ENCODE data around the gene ENC1.
A peak's percentile ranks its signal among the peaks of the same experiment; 100 is the strongest.

The ENC1 gene

DNA sequence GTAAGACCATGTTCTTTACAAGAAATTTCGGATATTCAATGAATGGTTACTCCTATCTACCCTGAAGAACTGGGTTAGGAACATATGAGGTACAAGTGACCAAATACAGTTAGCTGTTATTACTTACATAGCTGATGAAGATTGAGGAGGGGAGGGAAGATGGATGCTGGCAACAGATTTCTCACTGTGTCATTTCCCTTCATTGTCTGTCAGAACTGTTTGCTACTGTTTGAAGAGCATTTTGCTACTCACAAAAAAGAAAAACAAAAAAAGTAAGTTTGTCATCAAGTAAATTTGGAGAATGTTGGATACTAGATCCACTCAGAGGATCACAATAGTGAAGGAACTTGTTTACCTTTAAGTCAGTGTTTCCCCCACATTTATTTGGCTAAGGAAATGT lies 53.7 kb downstream of the ENC1 start:
- Mint-ChIP-seq H3K27ac (no peak overlapping the region), H3K4me1 (peaks cover 8% of the 10 kb centered on the region), H3K9me3 (no peaks in the 10 kb centered on the region), H3K36me3 (no peaks in the 10 kb centered on the region), H3K4me3 (no peak overlapping the region)
- ATAC-seq: no peak
- DNase-seq (ENCODE audit: low spot score in 2 of 2): no peak

DNA sequence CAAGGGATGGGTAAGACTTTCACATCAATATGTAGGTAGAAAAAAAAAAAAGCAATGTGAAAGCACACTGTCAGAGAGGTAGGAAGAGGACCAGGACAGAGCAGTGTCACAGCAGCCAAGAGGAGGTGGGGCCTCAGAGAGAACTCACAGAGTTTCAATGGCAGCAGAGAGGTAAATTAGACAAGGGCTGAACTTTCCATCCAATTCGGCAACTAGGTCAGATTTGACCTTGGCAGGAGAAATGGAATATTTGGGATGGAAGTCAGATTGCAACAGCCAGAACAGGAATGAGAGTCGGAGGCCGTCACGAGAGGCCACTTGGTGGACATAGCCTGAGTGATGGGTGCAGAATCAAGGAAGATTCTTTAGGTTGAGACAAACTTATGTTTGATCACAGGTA lies 57.7 kb downstream of the ENC1 start:
- H3K9me3 Mint-ChIP-seq: no peaks in the 10 kb centered on the region
- H3K4me3 Mint-ChIP-seq: no peak overlapping the region
- no peak overlapping the region for H3K27ac Mint-ChIP-seq
- H3K4me1 Mint-ChIP-seq: peaks cover 25% of the 10 kb centered on the region
- peaks cover 9% of the 10 kb centered on the region for H3K36me3 Mint-ChIP-seq
- DNase-seq (ENCODE audit: low spot score in 2 of 2): no peak
- no peak for ATAC-seq

DNA sequence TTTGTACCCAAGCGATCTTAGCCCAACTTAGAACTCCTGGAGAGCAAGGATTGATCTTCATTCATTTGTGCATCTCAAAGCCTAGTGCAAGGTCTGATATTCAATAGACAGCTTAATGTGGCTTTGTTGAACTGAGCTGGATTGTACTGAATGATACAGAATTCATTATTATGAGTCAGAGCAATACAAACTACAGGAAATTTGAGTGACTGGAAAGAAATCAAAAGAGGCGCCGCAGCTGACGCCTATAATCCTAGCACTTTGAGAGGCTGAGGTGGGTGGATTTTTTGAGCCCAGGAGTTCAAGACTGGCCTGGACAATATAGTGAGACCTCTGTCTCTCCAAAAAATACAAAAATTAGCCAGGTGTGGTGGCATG lies 58.6 kb downstream of the ENC1 start:
- Mint-ChIP-seq H3K4me3 (no peak overlapping the region), H3K27ac (no peak overlapping the region), H3K9me3 (no peaks in the 10 kb centered on the region), H3K36me3 (peaks cover 9% of the 10 kb centered on the region), H3K4me1 (peaks cover 32% of the 10 kb centered on the region)
- ATAC-seq (no peak), DNase-seq (ENCODE audit: low spot score in 2 of 2) (no peak)

DNA sequence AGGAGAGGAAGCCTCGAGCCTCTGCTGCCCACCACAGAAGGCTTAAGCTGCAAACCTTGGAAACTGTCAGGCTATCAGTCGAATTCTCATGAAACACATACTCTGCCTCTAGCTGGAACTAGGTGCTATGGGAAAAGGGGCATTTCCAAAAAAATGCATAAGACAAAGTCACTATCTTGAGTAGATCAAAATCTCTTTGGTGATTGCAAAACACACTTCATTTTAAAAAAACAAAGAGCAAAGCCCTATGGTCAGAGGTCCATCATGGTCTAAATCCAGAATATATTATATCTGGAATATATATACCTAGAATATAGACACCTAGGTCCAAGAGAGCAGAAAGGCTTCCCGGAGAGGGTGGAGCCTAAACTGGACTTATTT lies 59.8 kb downstream of the ENC1 start:
- no peak overlapping the region for H3K4me3 Mint-ChIP-seq
- H3K27ac Mint-ChIP-seq: no peak overlapping the region
- peaks cover 9% of the 10 kb centered on the region for H3K36me3 Mint-ChIP-seq
- no peak for ATAC-seq
- no peak for DNase-seq (ENCODE audit: low spot score in 2 of 2)
- H3K4me1 Mint-ChIP-seq: peaks cover 42% of the 10 kb centered on the region
- H3K9me3 Mint-ChIP-seq: no peaks in the 10 kb centered on the region

DNA sequence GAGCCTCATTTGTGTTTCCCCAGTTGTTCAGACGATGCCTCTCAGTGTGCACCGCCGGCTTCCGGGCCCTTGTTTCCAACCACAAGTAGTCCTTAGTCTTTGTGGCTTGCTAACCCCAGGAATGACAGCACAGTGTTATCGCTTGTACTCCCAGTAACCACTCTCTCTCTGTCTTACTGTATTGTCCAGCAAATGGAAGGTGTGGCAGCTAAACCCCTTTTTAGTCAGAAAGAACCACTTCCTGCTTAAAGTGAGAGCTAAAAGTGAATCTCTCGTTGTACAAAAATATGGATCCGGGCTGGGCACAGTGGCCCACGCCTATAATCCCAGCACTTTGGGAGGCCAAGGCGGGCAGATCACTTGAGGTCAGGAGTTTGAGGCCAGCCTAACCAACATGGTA lies 61.3 kb downstream of the ENC1 start:
- H3K27ac Mint-ChIP-seq: peak overlapping the region; percentile 86
- DNase-seq (ENCODE audit: low spot score in 2 of 2): peak; percentile 33 to 81
- peaks cover 9% of the 10 kb centered on the region for H3K36me3 Mint-ChIP-seq
- ATAC-seq: peak; percentile 94
- no peaks in the 10 kb centered on the region for H3K9me3 Mint-ChIP-seq
- H3K4me1 Mint-ChIP-seq: peaks cover 36% of the 10 kb centered on the region
- peak overlapping the region; percentile 38 for H3K4me3 Mint-ChIP-seq

DNA sequence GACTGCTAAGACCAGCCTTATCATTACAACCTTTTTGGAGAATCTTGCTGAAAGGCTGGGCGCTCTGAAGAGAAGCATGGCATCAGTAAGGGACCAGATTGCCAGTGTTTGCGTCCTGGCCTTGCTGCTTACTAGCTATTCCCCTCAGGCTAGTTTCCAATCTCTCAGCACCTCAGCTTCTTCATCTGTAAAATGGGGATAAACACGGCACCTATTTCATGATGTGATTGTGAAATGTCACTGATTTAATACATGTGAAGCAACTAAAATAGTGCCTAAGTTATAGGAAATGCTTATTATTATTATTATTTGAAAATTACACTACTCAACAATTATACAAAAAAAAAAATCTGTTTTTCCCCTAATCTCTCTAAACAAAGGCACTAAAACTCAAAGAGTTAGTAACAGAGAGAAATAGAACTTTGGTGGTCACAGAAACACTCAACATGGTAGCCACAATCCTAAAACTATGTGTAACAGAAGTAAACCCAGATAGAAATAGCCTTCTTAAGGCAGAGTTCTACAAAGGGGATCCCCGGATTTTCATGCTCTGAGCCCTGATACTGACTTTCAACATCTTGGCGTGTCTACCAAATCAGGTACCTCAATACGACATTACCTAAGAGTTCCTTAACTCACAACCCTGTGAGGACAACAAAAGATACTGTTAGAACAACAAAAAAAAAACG lies 62.0 kb downstream of the ENC1 start:
- H3K36me3 Mint-ChIP-seq: peaks cover 9% of the 10 kb centered on the region
- H3K9me3 Mint-ChIP-seq: no peaks in the 10 kb centered on the region
- DNase-seq (ENCODE audit: low spot score in 2 of 2) (no peak), ATAC-seq (peak; percentile 65)
- H3K4me1 Mint-ChIP-seq: peaks cover 36% of the 10 kb centered on the region
- H3K4me3 Mint-ChIP-seq: peak overlapping the region; percentile 38
- peak overlapping the region; percentile 86 for H3K27ac Mint-ChIP-seq
